Measurements from ENCODE around the gene SLC38A10.

DNA sequence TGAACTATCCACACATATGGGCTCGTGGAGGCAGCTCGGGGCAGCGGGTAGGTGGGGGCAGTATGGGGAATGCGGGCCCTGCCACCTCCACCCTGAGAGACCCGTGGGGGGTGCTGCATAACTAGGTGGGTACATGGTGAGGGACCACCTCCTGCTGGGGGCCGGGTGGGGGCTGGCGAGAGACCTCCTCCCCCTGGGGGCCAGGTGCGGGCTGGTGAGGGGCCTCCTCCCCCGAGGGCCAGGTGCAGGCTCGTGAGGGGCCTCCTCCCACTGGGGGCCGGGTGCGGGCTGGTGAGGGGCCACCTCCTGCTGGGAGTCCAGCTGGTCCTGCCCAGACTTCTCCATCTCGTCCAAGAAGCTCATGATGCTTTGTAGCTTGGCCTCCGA, 97.7 kb downstream of the SLC38A10 start:
- TF ChIP-seq, protein P1, sequence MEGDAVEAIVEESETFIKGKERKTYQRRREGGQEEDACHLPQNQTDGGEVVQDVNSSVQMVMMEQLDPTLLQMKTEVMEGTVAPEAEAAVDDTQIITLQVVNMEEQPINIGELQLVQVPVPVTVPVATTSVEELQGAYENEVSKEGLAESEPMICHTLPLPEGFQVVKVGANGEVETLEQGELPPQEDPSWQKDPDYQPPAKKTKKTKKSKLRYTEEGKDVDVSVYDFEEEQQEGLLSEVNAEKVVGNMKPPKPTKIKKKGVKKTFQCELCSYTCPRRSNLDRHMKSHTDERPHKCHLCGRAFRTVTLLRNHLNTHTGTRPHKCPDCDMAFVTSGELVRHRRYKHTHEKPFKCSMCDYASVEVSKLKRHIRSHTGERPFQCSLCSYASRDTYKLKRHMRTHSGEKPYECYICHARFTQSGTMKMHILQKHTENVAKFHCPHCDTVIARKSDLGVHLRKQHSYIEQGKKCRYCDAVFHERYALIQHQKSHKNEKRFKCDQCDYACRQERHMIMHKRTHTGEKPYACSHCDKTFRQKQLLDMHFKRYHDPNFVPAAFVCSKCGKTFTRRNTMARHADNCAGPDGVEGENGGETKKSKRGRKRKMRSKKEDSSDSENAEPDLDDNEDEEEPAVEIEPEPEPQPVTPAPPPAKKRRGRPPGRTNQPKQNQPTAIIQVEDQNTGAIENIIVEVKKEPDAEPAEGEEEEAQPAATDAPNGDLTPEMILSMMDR (IDR thresholded peaks at IDR 0.05): no peak
- TF ChIP-seq POLR2A (IDR thresholded peaks at IDR 0.05) (no peak), POLR2AphosphoS5 (IDR thresholded peaks at IDR 0.05) (no peak)
